Right lung (tissue), 5 donors: ENCODE data around the gene GAS2L3. TPM values are rescaled to one million over a fixed set of nuclear protein-coding genes. Genes with fewer than 3 reads are reported as not detected.
"Not testable (repeated sequence)": the region's sequence is repeated elsewhere in the genome, so short reads cannot be mapped to it uniquely, and the experiment has no call there.

ENCODE experiments used
- DNase-seq, 2 donors: peaks; one replicate each; pipeline ENCODE4 v3.0.0-alpha.2; 2013
- polyA plus RNA-seq, 5 donors: library from polyadenylated mRNA; unstranded; fragments of 120-200 nt; gene quantifications; one replicate each; pipeline versions ENCODE4 v1.2.1 to v1.2.3, GENCODE V29; 2013; ENCODE audit warnings: inconsistent platforms in 1 of 5, low replicate concordance in 1 of 5; ENCODE audit not compliant: insufficient read length in 5 of 5, insufficient read depth in 1 of 5

The GAS2L3 gene
- polyA plus RNA-seq, 5 donors, result 11.7 to 41.6 (median 25.6) TPM

GRCh38 chr12:100572184-100572583 is 1.3 kb upstream of the GAS2L3 start:
- no peak for DNase-seq

- DNase-seq, result peak in 1 of 2 donors; percentile 32
Observed at GRCh38 chr12:100574187-100575074, 947 bp downstream of the GAS2L3 start.

DNA sequence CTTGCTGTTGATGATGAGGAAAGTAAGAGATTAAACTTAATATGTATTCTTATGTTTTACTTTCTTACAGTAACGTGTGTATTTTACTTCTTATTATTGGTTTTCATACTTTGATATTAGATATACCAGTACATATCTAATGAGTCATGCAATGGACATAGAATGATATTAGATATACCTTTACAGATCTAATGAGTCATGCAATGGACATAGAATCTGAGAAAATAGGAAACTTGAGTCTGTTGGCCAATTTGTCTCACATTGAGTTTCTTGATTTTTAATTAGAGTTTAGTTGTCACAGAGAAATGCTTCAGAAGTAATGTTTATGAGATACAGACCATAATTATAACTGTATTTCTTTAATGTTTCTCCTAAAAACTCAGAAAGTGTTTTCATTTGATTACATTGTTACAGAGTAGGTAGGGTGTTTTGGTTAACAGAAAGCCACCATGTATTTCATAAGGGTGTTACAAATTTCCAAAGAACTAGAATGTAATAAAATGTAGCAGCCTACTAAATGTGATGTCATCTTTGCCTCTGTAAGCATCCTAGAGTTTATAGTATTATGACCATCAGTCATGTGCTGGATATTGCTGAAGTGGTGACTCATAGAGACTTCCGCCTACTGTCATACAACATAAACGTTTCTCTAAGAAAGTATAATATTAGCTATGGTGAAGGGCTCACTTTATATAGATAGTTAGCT is 3.0 kb downstream of the GAS2L3 start:
- DNase-seq, result peak in 1 of 2 donors; percentile 16

DNA sequence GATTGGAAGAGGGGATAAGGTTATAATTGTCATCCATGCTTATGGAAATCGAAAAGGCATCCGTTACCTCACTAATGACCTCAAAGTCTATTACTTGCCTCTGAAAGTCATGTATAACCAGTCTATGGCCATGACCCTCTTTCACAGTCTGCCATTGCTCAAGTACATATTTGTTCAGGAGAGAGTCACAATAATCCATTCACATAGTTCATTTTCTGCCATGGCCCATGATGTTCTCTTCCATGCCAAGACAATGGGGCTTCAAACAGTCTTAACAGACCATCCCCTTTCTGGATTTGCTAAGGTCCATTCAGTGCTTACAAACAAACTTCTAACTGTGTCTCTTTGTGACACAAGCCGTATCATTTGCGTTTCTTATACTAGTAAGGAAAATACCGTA is 5.4 kb downstream of the GAS2L3 start:
- DNase-seq, result no peak

DNA sequence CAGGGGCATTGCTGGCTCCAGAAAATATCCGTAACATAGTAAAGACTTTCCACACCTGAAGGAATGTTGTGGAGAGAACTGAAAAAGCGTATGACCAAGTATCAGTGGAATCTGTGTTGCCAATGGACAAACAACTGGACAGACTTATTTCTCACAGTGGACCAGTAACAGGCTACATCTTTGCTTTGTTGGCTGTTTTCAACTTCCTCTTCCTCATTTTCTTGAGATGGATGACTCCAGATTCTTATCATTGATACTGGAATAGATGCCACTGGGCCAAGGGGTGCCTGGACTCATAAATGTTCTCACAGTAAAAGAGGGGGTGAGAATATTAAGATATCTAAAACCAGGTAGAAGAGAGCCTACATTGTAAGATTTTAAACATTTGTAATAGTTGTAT is 6.4 kb downstream of the GAS2L3 start:
- no peak for DNase-seq

DNA sequence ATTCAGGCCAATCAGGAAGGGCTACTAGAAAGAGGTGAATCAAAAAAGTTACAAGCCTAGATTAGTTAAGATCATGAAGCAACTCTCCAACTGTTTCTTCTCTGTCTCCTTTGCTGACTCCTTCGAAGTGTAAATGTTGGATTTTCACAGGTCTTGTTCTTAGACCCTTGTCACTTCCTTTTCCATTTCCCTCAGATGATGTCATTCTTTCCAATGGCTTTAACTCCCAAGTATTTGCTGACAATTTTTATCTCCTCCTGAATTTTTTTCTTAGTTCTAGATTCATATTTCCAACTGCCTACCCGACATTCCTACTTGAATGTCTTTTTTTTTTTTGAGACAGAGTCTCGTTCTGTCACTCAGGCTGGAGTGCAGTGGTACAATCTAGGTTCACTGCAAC is 10.8 kb downstream of the GAS2L3 start:
- DNase-seq, result no peak

GRCh38 chr12:100591979-100592378 is 18.5 kb downstream of the GAS2L3 start:
- no peak for DNase-seq

DNA sequence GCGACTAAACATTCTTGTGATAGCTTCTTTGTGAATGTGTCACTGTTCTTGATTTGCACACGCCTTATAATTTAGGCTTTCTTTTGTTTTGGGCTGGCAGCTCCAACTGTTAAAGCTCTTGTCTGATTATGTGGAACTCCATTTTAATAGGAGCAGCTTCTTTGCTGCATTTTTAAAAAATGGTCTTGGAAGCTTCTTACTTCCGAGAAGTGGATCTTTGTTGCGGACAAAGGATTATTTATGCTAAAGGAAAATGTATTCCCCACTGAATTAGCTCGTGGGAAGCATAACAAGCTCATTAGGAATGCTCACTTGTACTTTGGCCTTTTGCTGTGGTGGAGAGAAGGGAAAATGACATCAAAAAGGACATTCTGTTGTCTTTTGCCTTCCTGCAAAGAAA is 20.0 kb downstream of the GAS2L3 start:
- peak in 1 of 2 donors; percentile 9 for DNase-seq

- no peak for DNase-seq
Observed at GRCh38 chr12:100601626-100602025, 28.1 kb downstream of the GAS2L3 start.

DNA sequence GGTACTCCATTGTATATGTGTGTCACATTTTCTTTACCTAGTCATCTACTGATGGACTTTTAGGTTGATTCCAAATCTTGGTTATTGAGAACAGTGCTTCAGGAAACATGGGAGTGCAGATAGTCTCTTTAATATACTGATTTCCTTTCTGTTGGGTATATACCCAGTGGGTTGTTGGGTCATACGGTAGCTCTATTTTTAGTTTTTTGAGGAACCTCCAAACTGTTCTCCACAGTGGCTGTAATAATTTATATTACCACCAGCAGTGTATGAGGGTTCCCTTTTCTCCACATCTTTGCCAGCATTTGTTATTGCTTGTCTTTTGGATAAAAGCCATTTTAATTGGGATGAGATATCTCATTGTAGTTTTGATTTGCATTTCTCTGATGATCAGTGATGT is 29.5 kb downstream of the GAS2L3 start:
- not testable (repeated sequence) for DNase-seq

GRCh38 chr12:100608776-100609175 is 35.3 kb downstream of the GAS2L3 start:
- DNase-seq, result no peak

DNA sequence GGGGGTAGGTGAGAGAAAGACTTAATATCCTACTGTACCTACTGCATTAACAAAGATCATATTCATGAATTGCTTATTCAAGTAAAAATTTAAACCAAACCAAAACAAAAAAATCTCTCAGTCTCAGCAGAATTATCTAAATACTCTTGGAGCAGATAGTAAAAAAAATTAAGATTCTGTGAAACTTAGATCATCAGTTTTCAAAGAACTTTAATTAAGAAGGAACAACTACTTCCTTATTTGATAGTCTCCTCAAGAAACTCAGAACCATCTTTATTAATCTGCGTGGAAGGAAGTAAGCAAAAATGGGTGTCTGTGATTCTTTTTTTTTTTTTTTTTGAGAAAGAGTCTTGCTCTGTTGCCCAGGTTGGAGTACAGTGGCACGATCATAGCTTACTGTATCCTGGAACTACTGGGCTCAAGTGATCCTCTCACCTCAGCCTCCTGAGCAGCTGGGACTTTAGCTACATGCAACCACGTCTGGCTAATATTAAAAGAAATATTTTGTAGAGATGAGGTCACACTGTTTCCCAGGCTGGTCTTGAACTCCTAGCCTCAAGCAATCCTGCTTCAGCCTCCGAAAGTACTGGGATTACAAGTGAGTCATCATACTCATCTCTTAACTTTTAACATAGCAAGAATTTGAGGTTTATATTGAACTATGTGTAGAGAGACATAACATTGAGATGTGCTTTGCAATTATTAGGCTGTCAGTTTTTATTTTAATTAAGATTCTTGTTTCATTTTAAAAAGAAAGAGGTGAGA is 37.4 kb downstream of the GAS2L3 start:
- no peak for DNase-seq

DNA sequence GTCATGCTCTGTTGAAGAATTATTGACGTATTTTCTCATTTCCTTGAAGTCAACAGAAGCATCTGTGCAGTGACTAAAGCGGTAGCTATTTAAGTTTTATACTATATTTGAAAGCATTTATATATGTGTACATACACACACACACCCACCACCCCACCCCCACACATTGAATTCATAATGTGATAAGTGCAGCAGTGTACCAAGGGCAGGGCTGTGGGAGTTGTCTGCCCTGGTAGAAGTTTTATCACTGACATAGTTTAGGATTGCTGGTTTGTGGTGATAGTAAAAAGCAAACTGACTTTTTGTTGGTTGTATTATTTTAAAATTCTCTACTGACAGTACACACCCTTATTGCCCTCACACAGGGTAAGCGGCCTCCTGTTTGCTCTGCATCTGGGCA is 39.1 kb downstream of the GAS2L3 start:
- DNase-seq, result no peak

DNA sequence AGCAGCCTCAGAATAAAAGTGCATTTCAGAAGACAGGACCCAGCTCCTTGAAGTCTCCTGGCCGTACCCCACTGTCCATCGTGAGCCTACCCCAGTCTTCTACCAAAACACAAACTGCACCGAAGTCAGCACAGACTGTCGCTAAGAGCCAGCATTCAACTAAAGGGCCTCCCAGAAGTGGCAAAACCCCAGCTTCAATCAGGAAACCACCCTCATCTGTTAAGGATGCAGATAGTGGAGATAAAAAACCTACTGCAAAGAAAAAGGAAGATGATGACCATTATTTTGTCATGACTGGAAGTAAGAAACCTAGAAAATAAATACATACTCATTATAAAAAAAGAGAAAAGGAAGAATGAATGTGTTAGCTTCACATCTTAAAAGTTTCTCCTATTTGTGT is 51.1 kb downstream of the GAS2L3 start:
- no peak for DNase-seq

DNA sequence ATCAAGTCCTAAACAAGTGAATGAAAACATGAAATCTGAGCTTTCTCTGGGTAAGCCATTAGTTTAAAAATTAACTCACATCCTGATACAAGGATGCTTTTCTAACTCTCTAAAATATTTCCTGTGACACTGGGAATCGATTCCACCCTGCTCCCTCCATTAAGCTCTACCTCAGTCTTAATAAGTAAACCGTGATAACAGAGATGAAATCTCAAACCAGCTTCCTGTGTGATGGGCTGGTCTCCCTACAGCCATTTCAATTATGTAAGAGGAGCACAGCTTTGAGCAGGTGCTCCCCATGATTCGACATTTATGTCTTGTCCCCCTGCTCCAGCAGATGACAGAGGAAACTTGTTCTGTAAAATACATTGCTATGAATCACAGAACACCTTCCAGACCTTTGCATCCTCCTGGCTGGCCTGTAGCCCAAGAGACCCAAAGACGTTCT is 59.0 kb downstream of the GAS2L3 start:
- DNase-seq, result no peak

DNA sequence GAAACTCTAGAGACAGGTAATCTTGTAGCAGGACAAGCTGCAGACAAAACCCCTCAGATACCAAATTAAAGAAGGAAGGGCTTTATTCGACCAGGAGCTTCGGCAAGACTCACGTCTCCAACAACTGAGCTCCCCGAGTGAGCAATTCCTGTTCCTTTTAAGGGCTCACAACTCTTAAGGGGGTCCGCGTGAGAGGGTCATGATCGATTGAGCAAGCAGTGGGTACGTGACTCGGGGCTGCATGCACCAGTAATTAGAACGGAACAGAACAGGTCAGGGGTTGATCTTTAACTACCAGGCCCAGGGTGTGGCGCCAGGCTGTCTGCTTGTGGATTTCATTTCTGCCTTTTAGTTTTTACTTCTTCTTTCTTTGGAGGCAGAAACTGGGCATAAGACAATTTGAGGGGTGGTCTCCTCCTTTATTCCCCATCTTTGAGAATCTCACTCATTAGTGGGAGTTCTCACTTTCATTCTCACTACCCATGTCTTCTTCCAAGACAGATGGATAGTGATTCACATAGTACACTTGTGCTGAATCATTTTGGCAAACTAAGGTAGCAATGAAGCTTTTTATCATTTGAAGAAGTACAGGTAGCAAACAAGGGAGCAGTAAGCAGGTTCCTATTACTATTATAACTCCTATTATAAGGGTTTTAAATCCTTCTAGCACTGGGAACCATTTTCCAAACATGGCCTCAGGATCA is 59.8 kb downstream of the GAS2L3 start:
- not testable (repeated sequence) for DNase-seq

- DNase-seq, result peak in 1 of 2 donors; percentile 10
Observed at GRCh38 chr12:100643246-100643645, 69.8 kb downstream of the GAS2L3 start.

DNA sequence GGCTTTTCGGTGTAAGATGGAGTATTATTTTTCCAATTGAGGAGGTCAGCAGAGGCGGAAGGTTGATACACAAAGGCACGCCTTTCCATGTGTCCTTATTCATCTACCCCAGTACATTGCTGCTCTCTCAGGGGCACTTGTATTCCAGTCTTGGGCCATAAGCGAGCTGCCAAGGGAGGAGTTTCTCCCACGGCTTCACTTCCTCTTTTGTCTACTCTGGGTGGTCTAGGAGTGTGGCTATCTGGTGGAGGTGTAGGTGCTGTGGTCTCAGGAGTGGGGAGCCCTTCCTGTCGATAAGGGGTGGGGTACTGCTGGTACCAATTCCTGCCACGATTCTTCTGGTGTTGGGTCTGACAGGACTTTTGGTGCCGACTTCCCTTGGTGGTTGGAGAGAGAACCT is 73.4 kb downstream of the GAS2L3 start:
- DNase-seq, result no peak

- DNase-seq, result no peak
Observed at GRCh38 chr12:100651108-100651507, 77.6 kb downstream of the GAS2L3 start.

DNA sequence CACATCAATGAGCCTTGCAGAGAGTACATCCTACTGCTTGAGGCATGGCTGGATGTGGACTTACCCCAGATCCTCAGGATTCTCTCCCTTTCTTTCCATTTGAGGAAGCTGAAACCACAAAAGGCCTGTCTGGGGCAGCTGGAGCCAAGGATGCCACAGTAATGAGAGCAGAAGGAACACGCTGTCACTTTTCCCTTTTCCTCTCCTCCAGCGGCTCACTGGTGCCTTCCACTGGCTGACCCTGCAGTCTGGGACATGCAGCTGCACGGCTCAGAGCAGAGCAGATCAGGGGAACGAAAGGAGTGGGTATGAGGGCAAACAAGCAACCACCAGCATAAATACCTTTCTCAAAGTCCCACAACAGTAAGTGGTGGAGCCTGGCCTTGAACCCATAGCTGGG is 78.2 kb downstream of the GAS2L3 start:
- DNase-seq, result no peak

DNA sequence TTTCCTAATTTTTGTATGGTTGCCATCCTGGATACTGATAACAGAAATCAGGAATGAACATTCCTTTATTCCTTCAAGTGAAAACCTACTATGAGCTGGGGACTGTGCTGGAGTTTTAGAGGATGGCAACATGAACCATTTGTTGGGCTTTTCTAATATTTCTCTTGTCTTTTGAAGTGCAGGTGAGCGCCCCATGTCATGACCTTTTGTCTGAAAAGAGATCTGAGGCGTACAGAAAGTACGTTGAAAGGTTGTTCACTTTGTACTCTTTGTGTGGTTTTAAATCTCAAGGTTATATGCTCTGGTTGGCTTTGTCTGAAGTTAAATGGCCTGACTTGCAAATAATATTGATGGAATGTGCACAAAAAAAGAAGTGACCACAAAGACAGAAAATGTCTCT is 79.0 kb downstream of the GAS2L3 start:
- DNase-seq, result no peak

- DNase-seq, result no peak
Observed at GRCh38 chr12:100656141-100656540, 82.7 kb downstream of the GAS2L3 start.
